HG02588 (cell line): Measurements from ENCODE around the gene CNOT11.
"Not testable (repeated sequence)": the region's sequence is repeated elsewhere in the genome, so short reads cannot be mapped to it uniquely, and the experiment has no call there.

Source experiments
- ATAC-seq: cut with Tn5 transposase; IDR thresholded peaks from one replicate; pipeline ENCODE4 v1.9.1; 2021; ENCODE audit warnings: mild to moderate bottlenecking, moderate library complexity; ENCODE audit not compliant: unreplicated experiment

Gene CNOT11

GRCh38 chr2:101252408-101253012 is at the start of gene CNOT11:
Gene CNOT11, plus strand, starts transcription at chr2:101252886. Its CDS starts 79 bp downstream, at chr2:101252965.
- ATAC-seq = peak; percentile 87

DNA sequence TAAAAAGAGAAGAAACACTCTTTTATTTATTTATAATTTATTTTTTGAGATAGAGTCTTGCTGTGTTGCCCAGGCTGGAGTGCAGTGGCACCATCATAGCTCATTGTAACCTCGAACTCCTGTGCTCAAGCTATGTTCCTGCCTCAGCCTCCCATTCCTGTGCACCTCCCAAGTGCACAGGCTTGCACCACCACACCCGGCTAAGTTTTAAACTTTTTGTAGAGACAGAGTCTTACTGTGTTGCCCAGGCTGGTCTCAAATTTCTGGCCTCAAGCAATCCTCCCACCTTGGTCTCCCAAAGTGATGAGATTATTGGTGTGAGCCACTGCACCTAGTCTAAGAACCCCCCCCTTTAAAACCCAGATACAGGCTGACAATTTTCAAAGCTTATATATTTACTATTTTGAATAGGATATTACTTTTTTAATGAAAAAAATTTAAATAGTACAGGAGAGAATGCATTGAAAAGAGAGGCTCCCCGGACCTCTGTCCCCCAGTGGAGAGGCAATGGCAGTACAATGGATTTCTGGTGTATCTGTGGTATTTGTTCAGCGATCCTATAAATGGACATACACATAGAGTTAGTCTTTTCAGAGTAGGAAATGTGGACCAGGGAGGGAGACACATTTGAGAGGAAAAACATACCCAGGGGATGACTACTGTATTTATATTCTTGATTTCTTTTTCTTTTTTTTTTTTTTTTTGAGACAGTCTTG is 48.1 kb upstream of the CNOT11 start:
- no peak for ATAC-seq

GRCh38 chr2:101205521-101206479 is 46.9 kb upstream of the CNOT11 start:
- ATAC-seq = no peak

DNA sequence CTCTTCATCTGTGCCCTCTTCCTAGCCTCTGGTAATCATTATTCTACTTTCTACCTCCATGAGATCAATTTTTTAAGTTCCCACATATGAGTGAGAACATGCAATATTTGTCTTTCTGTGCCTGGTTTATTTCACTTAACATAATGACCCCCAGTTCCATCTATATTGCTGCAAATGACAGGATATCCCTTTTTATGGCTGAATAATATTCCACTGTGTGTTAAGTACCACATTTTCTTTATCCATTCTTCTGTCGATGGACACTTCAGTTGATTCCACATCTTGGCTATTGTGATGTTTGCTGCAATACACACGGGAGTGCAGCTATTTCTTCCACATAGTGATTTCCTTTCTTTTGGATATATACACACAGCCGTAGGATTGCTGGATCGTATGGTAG is 43.9 kb upstream of the CNOT11 start:
- no peak for ATAC-seq

- no peak for ATAC-seq
Measured at GRCh38 chr2:101219246-101219645, 33.4 kb upstream of the CNOT11 start.

DNA sequence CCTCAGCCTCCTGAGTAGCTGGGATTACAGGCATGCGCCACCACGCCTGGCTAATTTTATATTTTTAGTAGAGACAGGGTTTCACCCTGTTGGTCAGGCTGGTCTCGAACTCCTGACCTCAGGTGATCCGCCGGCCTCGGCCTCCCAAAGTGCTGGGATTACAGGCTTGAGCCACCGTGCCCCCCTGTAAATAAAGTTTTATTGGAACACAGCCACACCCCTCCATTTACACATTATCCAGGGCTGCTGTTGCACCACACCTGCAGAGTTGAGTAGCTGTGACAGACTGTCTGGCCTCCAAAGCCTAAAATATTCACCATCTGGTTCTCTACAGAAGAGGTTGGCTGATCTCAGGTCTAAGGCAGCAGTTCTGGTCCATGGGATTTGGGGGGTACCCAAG is 32.6 kb upstream of the CNOT11 start:
- not testable (repeated sequence) for ATAC-seq

GRCh38 chr2:101223814-101224231 is 28.9 kb upstream of the CNOT11 start:
- peak; percentile 98 for ATAC-seq

- ATAC-seq = no peak
Measured at GRCh38 chr2:101230541-101231001, 22.1 kb upstream of the CNOT11 start.

- no peak for ATAC-seq
Measured at GRCh38 chr2:101231240-101231639, 21.4 kb upstream of the CNOT11 start.

GRCh38 chr2:101231937-101232730 is 20.6 kb upstream of the CNOT11 start:
- ATAC-seq = no peak

DNA sequence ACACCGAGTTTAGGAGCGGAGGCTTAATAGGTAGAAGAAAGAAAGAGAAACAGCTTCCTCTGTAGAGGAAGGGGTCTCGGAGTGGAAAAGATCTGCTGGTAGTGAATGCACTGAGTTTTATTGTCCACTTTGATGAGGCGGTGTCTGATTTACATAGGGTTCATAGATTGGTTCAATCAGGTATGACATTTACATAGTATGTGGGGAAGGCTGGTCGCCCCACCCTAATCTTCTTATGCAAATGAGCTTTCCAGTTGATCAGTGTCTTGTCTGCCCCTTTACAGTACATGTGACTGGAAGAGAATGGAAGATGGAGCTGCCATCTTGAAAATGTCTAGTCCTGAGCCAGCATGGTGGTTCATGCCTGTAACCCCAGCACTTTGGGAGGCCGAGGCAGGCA is 19.9 kb upstream of the CNOT11 start:
- no peak for ATAC-seq

- no peak for ATAC-seq
Measured at GRCh38 chr2:101234169-101234938, 18.3 kb upstream of the CNOT11 start.

GRCh38 chr2:101235956-101236355 is 16.7 kb upstream of the CNOT11 start:
- ATAC-seq = not testable (repeated sequence)

GRCh38 chr2:101237944-101238343 is 14.7 kb upstream of the CNOT11 start:
- ATAC-seq = not testable (repeated sequence)

- no peak for ATAC-seq
Measured at GRCh38 chr2:101238930-101239759, 13.5 kb upstream of the CNOT11 start.

- not testable (repeated sequence) for ATAC-seq
Measured at GRCh38 chr2:101239760-101240118, 12.9 kb upstream of the CNOT11 start.

GRCh38 chr2:101240694-101241093 is 12.0 kb upstream of the CNOT11 start:
- not testable (repeated sequence) for ATAC-seq

- no peak for ATAC-seq
Measured at GRCh38 chr2:101241158-101241557, 11.5 kb upstream of the CNOT11 start.

- not testable (repeated sequence) for ATAC-seq
Measured at GRCh38 chr2:101244373-101244772, 8.3 kb upstream of the CNOT11 start.
